CD4-positive, CD25-positive, alpha-beta regulatory T cell (primary cell): ENCODE measurements around the gene RHOT2. TPM values are rescaled to one million over a fixed set of nuclear protein-coding genes. Genes with fewer than 3 reads are reported as not detected.
A peak's percentile ranks its signal among the peaks of the same experiment; 100 is the strongest.

Source experiments
- ATAC-seq, 2 donors: fragments of 150-1000 bp; cut with Tn5 transposase; one replicate each; pipeline ENCODE4 v1.10.0; 2021; ENCODE audit warnings: low read depth in 2 of 2, moderate number of reproducible peaks in 2 of 2, moderate library complexity in 1 of 2
- DNase-seq, 3 donors: peaks; one replicate each; pipeline versions ENCODE4 v3.0.0 to v3.0.0-alpha.2; 2012 to 2022; ENCODE audit warnings: mixed read lengths in 1 of 3
- H3K27ac ChIP-seq: one replicate; pipeline ENCODE4 v1.7.0; 2013; ENCODE audit warnings: mild to moderate bottlenecking, low read length; ENCODE audit not compliant: insufficient read depth, poor library complexity, severe bottlenecking
- H3K27me3 ChIP-seq: one replicate; pipeline ENCODE4 v1.7.0; 2013; ENCODE audit warnings: low read length; ENCODE audit not compliant: control insufficient read depth, insufficient read depth
- H3K36me3 ChIP-seq: one replicate; pipeline ENCODE4 v1.7.0; 2013; ENCODE audit warnings: mild to moderate bottlenecking, low read length, moderate library complexity; ENCODE audit not compliant: control insufficient read depth, insufficient read depth
- H3K4me1 ChIP-seq: 2 replicates; pipeline ENCODE4 v1.7.0; 2013; ENCODE audit warnings: mild to moderate bottlenecking, low read length; ENCODE audit not compliant: insufficient read depth, control insufficient read depth, poor library complexity, severe bottlenecking
- H3K4me3 ChIP-seq: one replicate; pipeline ENCODE4 v1.7.0; 2013; ENCODE audit warnings: low read depth, mild to moderate bottlenecking, low read length, moderate library complexity
- H3K9me3 ChIP-seq, 2 experiments: 1 replicate in 1 of 2; 2 replicates in 1 of 2; pipeline ENCODE4 v1.7.0; 2013; ENCODE audit warnings: low read length in 2 of 2, mild to moderate bottlenecking in 1 of 2, moderate library complexity in 1 of 2; ENCODE audit not compliant: control insufficient read depth in 2 of 2
- H3K27ac Mint-ChIP-seq, 3 donors: one replicate each; pipeline ENCODE4 v1.8.0; 2020 to 2022; ENCODE audit warnings: mild to moderate bottlenecking in 3 of 3, mixed read lengths in 3 of 3, moderate library complexity in 2 of 3
- H3K27me3 Mint-ChIP-seq: one replicate; pipeline ENCODE4 v1.8.0; 2022; ENCODE audit warnings: mild to moderate bottlenecking, mixed read lengths
- H3K36me3 Mint-ChIP-seq: one replicate; pipeline ENCODE4 v1.8.0; 2020; ENCODE audit warnings: mixed read lengths
- H3K4me1 Mint-ChIP-seq, 4 donors: one replicate each; pipeline ENCODE4 v1.8.0; 2020 to 2022; ENCODE audit warnings: mixed read lengths in 4 of 4, mild to moderate bottlenecking in 1 of 4
- H3K4me3 Mint-ChIP-seq, 4 donors: one replicate each; pipeline ENCODE4 v1.8.0; 2020 to 2022; ENCODE audit warnings: mild to moderate bottlenecking in 4 of 4, mixed read lengths in 4 of 4, moderate library complexity in 3 of 4
- H3K9me3 Mint-ChIP-seq, 7 donors: one replicate each; pipeline ENCODE4 v1.8.0; 2020 to 2022; ENCODE audit warnings: mixed read lengths in 7 of 7, mild to moderate bottlenecking in 3 of 7, moderate library complexity in 2 of 7
- polyA plus RNA-seq, 4 donors: library from polyadenylated mRNA; unstranded; fragments of 300-500 nt; fragmentation: Illumina TruSeq; gene quantifications; one replicate each; pipeline ENCODE4 v1.2.3, GENCODE V29; 2021
- total RNA-seq: library from RNA; stranded (reverse); gene quantifications from one replicate; pipeline ENCODE4 v1.2.3, GENCODE V29; 2022

Gene RHOT2
- total and polyA plus RNA-seq, 5 donors from 2014 or later, result 34.3 to 212 (median 41.8) TPM

DNA sequence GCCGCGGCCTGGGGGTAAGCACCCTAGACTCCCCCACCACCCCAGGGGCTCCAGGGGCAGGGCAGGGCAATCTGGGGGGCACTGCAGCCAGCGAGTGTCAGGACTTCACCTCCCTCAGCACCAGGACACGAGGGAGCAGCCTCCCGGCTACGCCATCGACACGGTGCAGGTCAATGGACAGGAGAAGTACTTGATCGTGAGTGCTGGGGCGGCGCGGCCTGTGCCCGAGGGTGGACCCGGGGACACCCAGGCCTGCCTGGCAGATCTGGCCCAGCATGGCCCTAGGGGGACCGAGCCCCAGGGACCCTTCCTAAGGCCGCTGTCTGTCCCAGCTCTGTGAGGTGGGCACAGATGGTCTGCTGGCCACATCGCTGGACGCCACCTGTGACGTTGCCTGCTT lies 4.4 kb downstream of the RHOT2 start:
- H3K36me3 ChIP-seq, result peaks cover 17% of the 10 kb centered on the region
- H3K27me3 ChIP-seq, result no peaks in the 10 kb centered on the region
- no peaks in the 10 kb centered on the region for H3K9me3 Mint-ChIP-seq
- H3K4me1 Mint-ChIP-seq, result peaks cover 0 to 26% (median 2%) of the 10 kb centered on the region in 4 donors
- no peak overlapping the region for H3K27ac ChIP-seq
- no peaks in the 10 kb centered on the region for H3K27me3 Mint-ChIP-seq
- ATAC-seq, result no peak
- DNase-seq, result no peak
- H3K36me3 Mint-ChIP-seq, result no peaks in the 10 kb centered on the region
- no peak overlapping the region for H3K4me3 Mint-ChIP-seq
- no peaks in the 10 kb centered on the region for H3K9me3 ChIP-seq
- no peak overlapping the region for H3K4me3 ChIP-seq
- H3K27ac Mint-ChIP-seq, result no peak overlapping the region
- peaks cover 29% of the 10 kb centered on the region for H3K4me1 ChIP-seq

DNA sequence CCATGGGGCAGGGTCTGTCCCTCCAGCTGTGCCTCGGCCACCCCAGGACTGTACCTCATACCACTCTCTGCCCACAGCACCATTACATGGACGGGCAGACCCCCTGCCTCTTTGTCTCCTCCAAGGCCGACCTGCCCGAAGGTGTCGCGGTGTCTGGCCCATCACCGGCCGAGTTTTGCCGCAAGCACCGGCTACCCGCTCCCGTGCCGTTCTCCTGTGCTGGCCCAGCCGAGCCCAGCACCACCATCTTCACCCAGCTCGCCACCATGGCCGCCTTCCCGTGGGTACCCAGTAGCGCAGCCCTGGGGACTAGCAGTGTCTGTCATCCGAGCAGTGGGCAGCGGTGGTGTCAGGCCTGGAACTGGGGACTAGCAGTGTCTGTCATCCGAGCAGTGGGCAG lies 4.9 kb downstream of the RHOT2 start:
- Histone ChIP-seq H3K27me3 (no peaks in the 10 kb centered on the region), H3K9me3 (no peaks in the 10 kb centered on the region), H3K36me3 (peaks cover 17% of the 10 kb centered on the region), H3K4me1 (peaks cover 24% of the 10 kb centered on the region), H3K4me3 (no peak overlapping the region), H3K27ac (no peak overlapping the region)
- DNase-seq (no peak), ATAC-seq (no peak)
- H3K27ac Mint-ChIP-seq, result no peak overlapping the region
- H3K4me3 Mint-ChIP-seq, result peak overlapping the region in 2 of 4 donors; percentile 28 to 43
- H3K9me3 Mint-ChIP-seq, result no peaks in the 10 kb centered on the region
- H3K4me1 Mint-ChIP-seq, result peaks cover 0 to 21% (median 0%) of the 10 kb centered on the region in 4 donors
- no peaks in the 10 kb centered on the region for H3K27me3 Mint-ChIP-seq
- H3K36me3 Mint-ChIP-seq, result no peaks in the 10 kb centered on the region

- no peak overlapping the region for H3K27ac ChIP-seq
- no peak overlapping the region for H3K4me3 Mint-ChIP-seq
- H3K36me3 Mint-ChIP-seq, result no peaks in the 10 kb centered on the region
- H3K9me3 ChIP-seq, result no peaks in the 10 kb centered on the region
- ATAC-seq, result no peak
- no peak overlapping the region for H3K27ac Mint-ChIP-seq
- no peaks in the 10 kb centered on the region for H3K9me3 Mint-ChIP-seq
- H3K27me3 ChIP-seq, result no peaks in the 10 kb centered on the region
- H3K36me3 ChIP-seq, result peaks cover 17% of the 10 kb centered on the region
- no peaks in the 10 kb centered on the region for H3K27me3 Mint-ChIP-seq
- H3K4me1 ChIP-seq, result peaks cover 21% of the 10 kb centered on the region
- peaks cover 0 to 19% (median 0%) of the 10 kb centered on the region in 4 donors for H3K4me1 Mint-ChIP-seq
- DNase-seq, result no peak
- no peak overlapping the region for H3K4me3 ChIP-seq
These were observed 5.6 kb downstream of the RHOT2 start for GRCh38 chr16:673399-673991.

DNA sequence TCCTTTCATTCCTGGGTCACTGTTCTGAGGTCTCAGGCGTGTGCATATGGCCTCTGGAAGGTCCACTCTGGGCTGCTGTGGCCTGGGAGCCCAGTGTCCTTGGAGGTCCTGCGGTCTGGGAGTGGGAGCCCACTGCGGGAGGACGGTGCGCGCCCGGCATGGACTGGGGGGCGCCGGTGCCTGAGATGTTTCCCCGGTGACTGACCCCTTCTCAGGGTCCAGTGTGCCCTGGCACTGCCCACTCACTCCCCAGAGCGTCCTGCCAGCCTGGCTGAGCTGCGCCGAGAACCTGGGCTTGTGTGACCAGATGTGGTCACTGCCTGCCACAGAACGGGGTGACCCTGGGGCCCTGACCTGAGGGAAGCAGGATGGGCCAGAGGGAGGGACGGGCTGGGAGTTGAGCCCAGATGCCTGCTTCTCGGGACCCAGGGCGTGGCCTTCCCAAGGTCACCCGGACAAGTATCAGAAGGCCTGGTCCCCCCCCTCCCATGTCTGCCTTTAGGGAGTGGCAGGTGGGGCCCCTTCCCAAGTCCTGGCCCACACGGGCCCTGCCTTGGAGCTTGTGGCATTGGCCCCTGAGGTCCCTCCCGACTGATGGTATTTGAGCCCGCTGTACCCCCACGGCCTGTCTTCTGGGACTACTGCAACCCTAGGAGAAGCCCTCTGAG lies 6.4 kb downstream of the RHOT2 start:
- Mint-ChIP-seq H3K36me3 (no peaks in the 10 kb centered on the region), H3K4me1 (peaks cover 0 to 18% (median 3%) of the 10 kb centered on the region in 4 donors), H3K9me3 (no peaks in the 10 kb centered on the region), H3K27me3 (no peaks in the 10 kb centered on the region), H3K4me3 (peak overlapping the region in 3 of 4 donors; percentile 24 to 92 (median 60)), H3K27ac (no peak overlapping the region)
- Histone ChIP-seq H3K4me3 (no peak overlapping the region), H3K4me1 (peaks cover 18% of the 10 kb centered on the region), H3K36me3 (peaks cover 17% of the 10 kb centered on the region), H3K9me3 (no peaks in the 10 kb centered on the region), H3K27me3 (no peaks in the 10 kb centered on the region), H3K27ac (no peak overlapping the region)
- DNase-seq (no peak), ATAC-seq (no peak)

DNA sequence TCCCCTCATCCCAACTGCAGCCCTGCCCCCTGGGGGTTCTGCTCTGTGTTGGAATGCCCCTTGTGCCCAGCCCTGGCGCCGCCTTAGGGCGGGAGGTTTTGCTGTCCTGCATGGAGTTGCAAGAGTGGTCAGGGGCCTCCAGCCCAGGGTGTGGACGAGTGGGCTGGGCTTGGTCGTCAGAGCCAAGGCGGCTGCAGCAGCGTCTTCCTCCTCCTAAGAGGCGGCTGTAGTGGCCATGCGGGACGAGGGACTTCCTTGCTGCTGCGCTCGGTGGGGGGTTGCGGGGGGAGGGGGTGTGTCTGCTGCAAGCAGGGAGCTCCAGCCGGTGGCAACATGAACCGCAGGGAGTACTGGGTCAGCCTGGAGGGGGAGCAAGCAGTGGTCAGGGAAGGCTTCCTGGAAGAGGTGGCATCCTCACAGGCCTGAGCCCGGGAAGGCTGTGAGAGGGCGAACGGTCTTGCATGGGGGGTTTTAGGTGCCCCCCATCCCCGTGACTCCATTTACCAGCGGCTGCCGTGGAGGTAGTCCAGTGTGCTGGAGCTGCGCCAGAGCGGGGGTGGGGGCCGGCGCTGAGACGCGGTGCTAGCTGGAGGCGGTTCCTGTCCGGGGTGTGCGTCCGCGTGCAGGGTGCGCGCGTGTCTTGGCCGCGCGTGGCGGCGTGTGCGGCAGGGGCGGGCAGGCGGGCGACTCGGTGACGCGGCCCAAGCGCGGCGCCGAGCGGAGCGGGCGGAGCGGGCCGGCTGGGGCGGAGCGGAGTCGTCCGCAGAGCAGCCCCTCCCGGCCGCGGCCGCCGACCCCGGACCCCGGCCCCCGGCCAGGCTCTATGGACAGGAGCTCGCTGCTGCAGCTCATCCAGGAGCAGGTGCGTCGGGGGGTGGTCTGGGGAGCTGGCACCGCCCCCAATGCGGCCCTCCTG lies 7.3 kb downstream of the RHOT2 start, which contains the start of gene RHBDL1:
Gene RHBDL1 (plus strand): TSS at position 704 of the 916 bp plus-strand sequence. CDS start 120 bp downstream, at position 824.
- H3K4me1 Mint-ChIP-seq, result peaks cover 0 to 20% (median 3%) of the 10 kb centered on the region in 4 donors
- H3K4me3 ChIP-seq, result no peak within 1 kb of the TSS
- H3K4me3 Mint-ChIP-seq, result peak within 1 kb of the TSS in 3 of 4 donors; percentile 60 to 92 (median 65)
- peaks cover 16% of the 10 kb centered on the region for H3K36me3 ChIP-seq
- DNase-seq (no peak), ATAC-seq (no peak)
- H3K27me3 ChIP-seq, result no peaks in the 10 kb centered on the region
- H3K9me3 Mint-ChIP-seq, result no peaks in the 10 kb centered on the region
- H3K36me3 Mint-ChIP-seq, result no peaks in the 10 kb centered on the region
- peaks cover 19% of the 10 kb centered on the region for H3K4me1 ChIP-seq
- peak within 1 kb of the TSS in 1 of 3 donors; percentile 14 for H3K27ac Mint-ChIP-seq
- H3K27ac ChIP-seq, result no peak within 1 kb of the TSS
- H3K27me3 Mint-ChIP-seq, result no peaks in the 10 kb centered on the region
- H3K9me3 ChIP-seq, result no peaks in the 10 kb centered on the region

DNA sequence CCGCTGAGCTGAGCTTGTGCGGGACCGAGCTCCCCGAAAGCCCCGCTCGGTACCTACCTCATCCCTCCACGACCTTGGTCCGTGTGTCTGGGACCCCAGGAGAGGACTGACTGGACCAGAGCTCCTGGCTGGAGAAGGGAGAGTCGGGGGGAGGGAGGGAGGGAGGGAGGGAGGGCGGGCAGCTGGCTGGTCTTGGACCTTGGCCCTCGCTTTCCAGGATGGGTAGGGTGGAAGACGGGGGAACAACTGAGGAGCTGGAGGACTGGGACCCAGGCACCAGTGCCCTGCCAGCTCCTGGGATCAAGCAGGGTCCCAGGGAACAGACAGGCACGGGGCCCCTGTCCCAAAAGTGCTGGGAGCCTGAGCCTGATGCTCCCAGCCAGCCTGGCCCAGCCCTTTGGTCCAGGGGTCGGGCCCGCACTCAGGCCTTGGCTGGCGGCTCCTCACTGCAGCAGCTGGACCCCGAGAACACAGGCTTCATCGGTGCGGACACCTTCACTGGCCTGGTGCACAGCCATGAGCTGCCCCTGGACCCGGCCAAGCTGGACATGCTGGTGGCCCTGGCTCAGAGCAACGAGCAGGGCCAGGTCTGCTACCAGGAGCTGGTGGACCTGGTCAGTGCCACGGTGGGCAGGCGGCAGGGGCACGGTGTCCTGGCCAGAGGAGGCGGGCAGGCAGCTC lies 8.1 kb downstream of the RHOT2 start:
- Histone ChIP-seq H3K4me1 (peaks cover 26% of the 10 kb centered on the region), H3K27ac (no peak overlapping the region), H3K27me3 (no peaks in the 10 kb centered on the region), H3K36me3 (peaks cover 13% of the 10 kb centered on the region), H3K4me3 (no peak overlapping the region), H3K9me3 (no peaks in the 10 kb centered on the region)
- no peaks in the 10 kb centered on the region for H3K9me3 Mint-ChIP-seq
- peaks cover 0 to 21% (median 3%) of the 10 kb centered on the region in 4 donors for H3K4me1 Mint-ChIP-seq
- no peaks in the 10 kb centered on the region for H3K36me3 Mint-ChIP-seq
- H3K27me3 Mint-ChIP-seq, result no peaks in the 10 kb centered on the region
- no peak overlapping the region for H3K4me3 Mint-ChIP-seq
- DNase-seq (no peak), ATAC-seq (no peak)
- peak overlapping the region in 1 of 3 donors; percentile 14 for H3K27ac Mint-ChIP-seq

- Mint-ChIP-seq H3K4me3 (peak overlapping the region in 3 of 4 donors; percentile 2 to 43 (median 29)), H3K4me1 (peaks cover 0 to 25% (median 3%) of the 10 kb centered on the region in 4 donors), H3K36me3 (no peaks in the 10 kb centered on the region), H3K27ac (no peak overlapping the region), H3K9me3 (no peaks in the 10 kb centered on the region), H3K27me3 (no peaks in the 10 kb centered on the region)
- Histone ChIP-seq H3K36me3 (peaks cover 9% of the 10 kb centered on the region), H3K27ac (no peak overlapping the region), H3K4me3 (no peak overlapping the region), H3K9me3 (no peaks in the 10 kb centered on the region), H3K4me1 (peaks cover 31% of the 10 kb centered on the region), H3K27me3 (no peaks in the 10 kb centered on the region)
- ATAC-seq (no peak), DNase-seq (no peak)
These were observed 8.6 kb downstream of the RHOT2 start for GRCh38 chr16:676565-676902.
